ENCODE measurements around the gene RFX1.
A peak's percentile ranks its signal among the peaks of the same experiment; 100 is the strongest.
"Not testable (repeated sequence)": the region's sequence is repeated elsewhere in the genome, so short reads cannot be mapped to it uniquely, and the experiment has no call there.

The RFX1 gene

GRCh38 chr19:13980340-13980739 is 25.8 kb downstream of the RFX1 start:
- no peaks in the 10 kb centered on the region for H3K9me3 Mint-ChIP-seq
- no peaks in the 10 kb centered on the region for H3K36me3 Mint-ChIP-seq (ENCODE audit: low read depth)
- peaks cover 21% of the 10 kb centered on the region for H3K4me1 Mint-ChIP-seq (ENCODE audit: low read depth)
- no peaks in the 10 kb centered on the region for H3K27me3 Mint-ChIP-seq
- no peak overlapping the region for H3K27ac Mint-ChIP-seq
- H3K4me3 Mint-ChIP-seq: no peak overlapping the region

- Mint-ChIP-seq H3K4me3 (peak overlapping the region; percentile 20), H3K36me3 (ENCODE audit: low read depth) (no peaks in the 10 kb centered on the region), H3K27me3 (no peaks in the 10 kb centered on the region), H3K9me3 (no peaks in the 10 kb centered on the region), H3K4me1 (ENCODE audit: low read depth) (peaks cover 15% of the 10 kb centered on the region), H3K27ac (no peak overlapping the region)
Measured at GRCh38 chr19:13979686-13980085, 26.4 kb downstream of the RFX1 start.

- H3K4me3 Mint-ChIP-seq: peak overlapping the region; percentile 20
- no peak overlapping the region for H3K27ac Mint-ChIP-seq
- H3K9me3 Mint-ChIP-seq: no peaks in the 10 kb centered on the region
Measured at GRCh38 chr19:13979244-13979615, 26.9 kb downstream of the RFX1 start.

GRCh38 chr19:13978351-13979243 is 27.5 kb downstream of the RFX1 start:
- peaks cover 6% of the 10 kb centered on the region for H3K36me3 Mint-ChIP-seq (ENCODE audit: low read depth)
- no peaks in the 10 kb centered on the region for H3K9me3 Mint-ChIP-seq
- peak overlapping the region; percentile 20 for H3K4me3 Mint-ChIP-seq
- no peaks in the 10 kb centered on the region for H3K27me3 Mint-ChIP-seq
- H3K4me1 Mint-ChIP-seq (ENCODE audit: low read depth): peaks cover 14% of the 10 kb centered on the region
- H3K27ac Mint-ChIP-seq: no peak overlapping the region

More at GRCh38 chr19:13979244-13979615, 26.9 kb downstream of the RFX1 start:
- peaks cover 11% of the 10 kb centered on the region for H3K4me1 Mint-ChIP-seq (ENCODE audit: low read depth)
- no peaks in the 10 kb centered on the region for H3K27me3 Mint-ChIP-seq
- H3K36me3 Mint-ChIP-seq (ENCODE audit: low read depth): peaks cover 4% of the 10 kb centered on the region

GRCh38 chr19:13977803-13978202 is 28.3 kb downstream of the RFX1 start:
- Mint-ChIP-seq H3K4me1 (ENCODE audit: low read depth) (peaks cover 12% of the 10 kb centered on the region), H3K9me3 (no peaks in the 10 kb centered on the region), H3K36me3 (ENCODE audit: low read depth) (peaks cover 6% of the 10 kb centered on the region), H3K27ac (no peak overlapping the region), H3K27me3 (no peaks in the 10 kb centered on the region), H3K4me3 (no peak overlapping the region)

- H3K4me3 Mint-ChIP-seq: no peak overlapping the region
- H3K27ac Mint-ChIP-seq: no peak overlapping the region
Measured at GRCh38 chr19:13976446-13976845, 29.7 kb downstream of the RFX1 start.

GRCh38 chr19:13975870-13976269 is 30.2 kb downstream of the RFX1 start:
- no peak overlapping the region for H3K4me3 Mint-ChIP-seq
- no peaks in the 10 kb centered on the region for H3K9me3 Mint-ChIP-seq
- H3K27me3 Mint-ChIP-seq: no peaks in the 10 kb centered on the region
- H3K36me3 Mint-ChIP-seq (ENCODE audit: low read depth): peaks cover 6% of the 10 kb centered on the region
- no peak overlapping the region for H3K27ac Mint-ChIP-seq
- peaks cover 12% of the 10 kb centered on the region for H3K4me1 Mint-ChIP-seq (ENCODE audit: low read depth)

More at GRCh38 chr19:13976446-13976845, 29.7 kb downstream of the RFX1 start:
- H3K9me3 Mint-ChIP-seq: no peaks in the 10 kb centered on the region
- peaks cover 6% of the 10 kb centered on the region for H3K36me3 Mint-ChIP-seq (ENCODE audit: low read depth)
- no peaks in the 10 kb centered on the region for H3K27me3 Mint-ChIP-seq
- peaks cover 12% of the 10 kb centered on the region for H3K4me1 Mint-ChIP-seq (ENCODE audit: low read depth)

- Mint-ChIP-seq H3K4me1 (ENCODE audit: low read depth) (peaks cover 5% of the 10 kb centered on the region), H3K9me3 (no peaks in the 10 kb centered on the region), H3K4me3 (no peak overlapping the region), H3K36me3 (ENCODE audit: low read depth) (peaks cover 8% of the 10 kb centered on the region), H3K27ac (no peak overlapping the region), H3K27me3 (no peaks in the 10 kb centered on the region)
Measured at GRCh38 chr19:13974073-13974472, 32.0 kb downstream of the RFX1 start.

- not testable (repeated sequence) for H3K9me3 Mint-ChIP-seq, H3K27ac Mint-ChIP-seq
- H3K36me3 Mint-ChIP-seq (ENCODE audit: low read depth): peaks cover 11% of the 10 kb centered on the region
Measured at GRCh38 chr19:13973479-13973878, 32.6 kb downstream of the RFX1 start.

GRCh38 chr19:13972368-13973155 is 33.6 kb downstream of the RFX1 start:
- Mint-ChIP-seq H3K4me3 (no peak overlapping the region), H3K4me1 (ENCODE audit: low read depth) (peaks cover 5% of the 10 kb centered on the region), H3K36me3 (ENCODE audit: low read depth) (peaks cover 11% of the 10 kb centered on the region), H3K9me3 (no peaks in the 10 kb centered on the region), H3K27me3 (no peaks in the 10 kb centered on the region), H3K27ac (no peak overlapping the region)

More at GRCh38 chr19:13973479-13973878, 32.6 kb downstream of the RFX1 start:
- not testable (repeated sequence) for H3K4me1 Mint-ChIP-seq (ENCODE audit: low read depth); H3K27me3 Mint-ChIP-seq; H3K4me3 Mint-ChIP-seq

GRCh38 chr19:13971868-13972267 is 34.3 kb downstream of the RFX1 start:
- H3K36me3 Mint-ChIP-seq (ENCODE audit: low read depth): peaks cover 11% of the 10 kb centered on the region
- not testable (repeated sequence) for H3K4me1 Mint-ChIP-seq (ENCODE audit: low read depth); H3K9me3 Mint-ChIP-seq; H3K27me3 Mint-ChIP-seq; H3K4me3 Mint-ChIP-seq; H3K27ac Mint-ChIP-seq

GRCh38 chr19:13969897-13970296 is 36.2 kb downstream of the RFX1 start:
- peaks cover 11% of the 10 kb centered on the region for H3K36me3 Mint-ChIP-seq (ENCODE audit: low read depth)
- no peaks in the 10 kb centered on the region for H3K9me3 Mint-ChIP-seq
- no peak overlapping the region for H3K27ac Mint-ChIP-seq
- no peak overlapping the region for H3K4me3 Mint-ChIP-seq
- H3K4me1 Mint-ChIP-seq (ENCODE audit: low read depth): peaks cover 5% of the 10 kb centered on the region
- no peaks in the 10 kb centered on the region for H3K27me3 Mint-ChIP-seq

GRCh38 chr19:13968999-13969398 is 37.1 kb downstream of the RFX1 start:
- no peaks in the 10 kb centered on the region for H3K27me3 Mint-ChIP-seq
- peaks cover 2% of the 10 kb centered on the region for H3K4me1 Mint-ChIP-seq (ENCODE audit: low read depth)
- H3K4me3 Mint-ChIP-seq: no peak overlapping the region
- no peak overlapping the region for H3K27ac Mint-ChIP-seq
- no peaks in the 10 kb centered on the region for H3K9me3 Mint-ChIP-seq
- peaks cover 6% of the 10 kb centered on the region for H3K36me3 Mint-ChIP-seq (ENCODE audit: low read depth)

GRCh38 chr19:13968383-13968935 is 37.7 kb downstream of the RFX1 start:
- Mint-ChIP-seq H3K27ac (no peak overlapping the region), H3K9me3 (no peaks in the 10 kb centered on the region), H3K27me3 (no peaks in the 10 kb centered on the region), H3K36me3 (ENCODE audit: low read depth) (peaks cover 6% of the 10 kb centered on the region), H3K4me3 (no peak overlapping the region), H3K4me1 (ENCODE audit: low read depth) (no peaks in the 10 kb centered on the region)

- H3K36me3 Mint-ChIP-seq (ENCODE audit: low read depth); H3K9me3 Mint-ChIP-seq; H3K4me3 Mint-ChIP-seq: not testable (repeated sequence)
Measured at GRCh38 chr19:13967206-13967605, 38.9 kb downstream of the RFX1 start.

More at GRCh38 chr19:13967206-13967605, 38.9 kb downstream of the RFX1 start:
- not testable (repeated sequence) for H3K27ac Mint-ChIP-seq; H3K27me3 Mint-ChIP-seq; H3K4me1 Mint-ChIP-seq (ENCODE audit: low read depth)

Data from stimulated activated naive CD8-positive, alpha-beta T cell treated with anti-CD3 and anti-CD28 coated beads, Interleukin-15, Interleukin-2, amounts not matched to agents 100 ng/mL and 50 ng/mL, for 24 hours (primary cell).